Right kidney (tissue), 1 donor: ENCODE measurements around the gene AP2S1.
"Not testable (repeated sequence)": the region's sequence is repeated elsewhere in the genome, so short reads cannot be mapped to it uniquely, and the experiment has no call there.

Source experiments
- DNase-seq: peaks from one replicate; pipeline ENCODE4 v3.0.0-alpha.2; 2016

The AP2S1 gene

DNA sequence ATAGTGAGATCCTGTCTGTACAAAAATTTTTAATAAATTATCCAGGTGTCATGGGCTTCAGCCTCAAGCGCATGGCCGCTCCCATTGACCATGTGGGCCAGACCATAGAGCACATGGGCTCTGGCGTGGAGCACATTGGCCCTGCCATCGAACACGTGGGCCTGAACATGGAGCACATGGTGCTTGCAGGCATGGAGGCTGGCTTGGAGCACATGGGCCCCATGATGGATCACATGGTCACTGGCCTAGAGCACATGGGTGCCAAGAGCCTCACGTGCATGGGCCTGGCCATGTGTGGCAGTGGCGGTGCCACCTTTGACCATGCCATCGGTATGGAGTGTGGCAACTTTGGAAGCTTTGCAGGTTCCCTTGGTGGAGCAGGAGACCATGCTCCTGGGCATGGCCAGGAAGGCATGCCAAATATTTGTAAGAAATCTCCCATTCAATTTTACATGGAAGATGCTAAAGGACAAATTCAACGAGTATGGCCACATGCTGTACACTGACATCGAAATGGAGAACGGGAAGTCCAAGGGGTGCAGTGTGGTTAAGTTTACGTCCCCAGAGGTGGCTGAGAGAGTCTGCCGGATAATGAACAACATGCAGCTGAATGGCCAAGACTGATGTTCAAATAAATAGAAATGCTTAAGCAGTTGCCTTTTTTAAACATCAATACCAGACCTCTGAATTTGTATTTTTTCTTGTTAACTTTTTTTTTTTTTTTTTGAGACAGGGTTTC is 40.9 kb downstream of the AP2S1 start:
- no peak for DNase-seq

DNA sequence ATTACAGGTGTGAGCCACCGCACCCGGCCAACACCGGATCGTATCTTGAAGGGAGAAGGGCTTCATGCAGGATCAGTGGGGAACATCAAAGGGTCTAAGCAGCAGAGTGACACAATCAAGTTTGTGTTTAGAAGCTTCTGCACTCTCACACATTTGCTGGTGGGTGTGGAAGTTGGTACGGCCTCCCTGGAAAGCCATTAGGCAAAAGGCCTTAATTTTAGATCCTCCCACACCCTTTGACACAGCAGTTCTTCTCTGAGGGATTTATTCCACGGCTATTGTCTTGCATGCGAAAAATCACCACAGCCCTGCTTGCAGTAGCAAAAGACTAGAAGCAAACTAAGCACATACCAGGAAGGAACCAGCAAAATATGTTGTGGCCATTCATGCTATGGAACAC is 44.0 kb downstream of the AP2S1 start:
- no peak for DNase-seq

DNA sequence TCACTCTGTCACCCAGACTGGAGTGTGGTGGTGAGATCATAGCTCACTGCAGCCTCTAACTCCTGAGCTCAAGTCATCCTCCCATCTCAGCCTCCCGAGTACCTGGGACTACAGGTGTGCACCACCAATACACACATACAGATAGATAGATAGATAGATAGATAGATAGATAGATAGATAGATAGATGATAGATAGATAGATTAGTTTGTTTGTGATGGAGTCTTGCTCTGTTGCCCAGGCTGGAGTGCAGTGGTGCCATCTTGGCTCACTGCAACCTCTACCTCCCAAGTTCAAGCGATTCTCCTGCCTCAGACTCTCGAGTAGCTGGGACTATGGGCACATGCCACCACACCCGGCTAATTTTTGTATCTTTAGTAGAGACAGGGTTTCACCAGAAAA is 46.2 kb downstream of the AP2S1 start:
- not testable (repeated sequence) for DNase-seq

DNA sequence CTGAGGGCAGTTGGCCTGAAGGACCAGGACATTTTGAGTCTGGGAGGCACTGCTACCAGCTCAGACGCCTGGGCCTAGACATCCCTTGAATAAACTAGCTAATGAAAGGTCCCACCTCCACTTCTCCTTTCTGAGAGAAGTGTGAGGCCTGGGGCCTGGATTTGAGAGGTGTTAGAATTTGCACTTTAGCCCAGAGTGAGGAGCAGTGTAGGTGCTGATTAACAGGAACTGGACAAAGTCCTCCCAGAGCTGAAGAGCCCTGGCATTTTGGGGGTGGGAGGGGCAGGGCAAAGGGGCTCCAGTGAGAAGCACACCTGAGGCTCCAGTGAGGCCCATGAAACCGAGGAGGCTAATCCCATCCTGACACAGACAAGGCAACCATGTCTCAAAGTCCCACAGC is 47.1 kb downstream of the AP2S1 start:
- no peak for DNase-seq

DNA sequence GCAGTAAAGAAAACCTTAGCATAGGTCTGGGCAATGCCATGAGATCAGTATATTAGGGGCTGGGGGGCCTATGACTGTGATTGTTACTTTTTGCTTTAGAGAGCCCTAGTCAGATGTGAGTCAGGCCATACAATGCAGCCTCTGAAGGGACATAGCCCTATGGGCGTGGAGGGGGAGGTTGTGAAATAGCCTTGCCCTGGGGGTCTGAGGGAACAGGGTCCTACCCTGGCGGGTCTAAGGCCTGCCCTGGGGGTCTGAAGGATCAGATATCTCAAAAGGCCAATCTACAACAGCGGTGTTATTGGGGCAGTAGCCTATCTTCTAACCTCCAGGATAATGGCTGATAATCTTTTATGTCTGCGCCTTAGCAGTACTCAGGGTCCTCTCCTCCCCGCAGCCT is 48.5 kb downstream of the AP2S1 start:
- DNase-seq = no peak

DNA sequence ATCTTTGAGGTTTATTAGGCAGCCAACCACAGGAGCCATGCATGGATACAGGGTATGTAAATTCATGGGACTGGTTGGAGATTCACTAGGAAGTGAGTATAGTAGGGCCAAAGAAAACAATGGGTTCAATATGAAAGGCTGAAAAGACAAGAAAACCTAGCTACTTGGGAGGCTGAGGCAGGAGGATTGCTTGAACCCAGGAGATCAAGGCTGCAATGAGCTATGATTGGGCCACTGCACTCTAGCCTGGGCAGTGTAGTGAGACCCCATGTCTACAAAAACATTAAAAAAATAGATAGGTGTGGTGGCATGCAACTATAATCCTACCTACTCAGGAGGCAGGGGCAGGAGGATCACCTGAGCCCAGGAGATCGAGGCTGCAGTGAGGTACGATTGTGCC is 51.9 kb downstream of the AP2S1 start:
- DNase-seq = no peak

DNA sequence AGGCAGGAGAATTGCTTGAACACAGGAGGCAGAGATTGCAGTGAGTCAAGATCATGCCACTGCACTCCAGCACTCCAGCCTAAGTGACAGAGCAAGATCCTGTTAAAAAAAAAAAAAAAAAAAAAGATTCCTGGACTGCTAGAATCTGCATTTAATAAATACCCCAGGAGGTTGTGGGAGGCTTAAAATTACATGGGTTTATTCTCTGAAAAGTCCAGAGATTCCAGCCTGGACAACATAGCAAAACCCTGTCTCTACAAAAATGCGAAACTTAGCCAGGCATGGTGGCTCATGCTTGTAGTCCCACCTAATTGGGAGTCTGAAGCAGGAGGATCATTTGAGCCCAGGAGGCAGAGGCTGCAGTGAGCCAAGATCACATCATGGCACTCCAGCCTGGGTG is 52.8 kb downstream of the AP2S1 start:
- DNase-seq = no peak

DNA sequence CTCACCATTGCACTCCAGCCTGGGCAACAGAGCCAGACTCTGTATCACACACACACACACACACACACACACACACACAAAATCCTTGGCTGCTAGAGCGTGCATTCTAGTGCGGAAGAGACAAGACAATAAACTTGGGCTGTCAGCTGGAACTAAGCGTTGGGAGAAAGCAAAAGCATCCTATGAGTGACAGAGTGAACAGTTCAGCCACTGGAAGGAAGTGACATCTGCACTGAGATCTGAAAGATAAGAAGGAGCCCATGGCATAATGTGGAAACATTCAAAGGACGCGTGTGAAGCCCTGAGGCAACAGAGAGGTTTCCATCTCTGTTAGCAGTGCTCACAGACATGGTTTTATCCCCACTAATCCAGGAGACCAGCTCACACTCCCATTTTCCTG is 58.7 kb downstream of the AP2S1 start:
- DNase-seq = no peak

DNA sequence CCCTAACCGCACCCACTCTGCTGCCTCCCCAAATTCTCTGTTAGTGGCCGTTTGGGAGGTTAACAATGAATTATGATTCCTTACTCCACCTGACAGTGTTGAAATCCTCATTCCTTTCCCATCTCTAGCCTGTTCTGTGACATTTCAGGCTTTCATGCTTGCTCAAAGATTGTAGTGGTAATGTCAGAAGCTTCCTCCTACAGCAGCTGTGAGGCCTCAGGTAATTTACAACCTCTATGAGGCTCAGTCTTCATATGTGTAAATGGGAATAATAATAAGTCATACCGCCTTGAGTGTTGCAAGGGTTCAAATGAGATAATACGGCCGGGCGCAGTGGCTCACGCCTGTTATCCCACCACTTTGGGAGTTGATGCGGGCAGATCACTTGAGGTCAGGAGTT is 61.3 kb downstream of the AP2S1 start:
- DNase-seq = no peak

DNA sequence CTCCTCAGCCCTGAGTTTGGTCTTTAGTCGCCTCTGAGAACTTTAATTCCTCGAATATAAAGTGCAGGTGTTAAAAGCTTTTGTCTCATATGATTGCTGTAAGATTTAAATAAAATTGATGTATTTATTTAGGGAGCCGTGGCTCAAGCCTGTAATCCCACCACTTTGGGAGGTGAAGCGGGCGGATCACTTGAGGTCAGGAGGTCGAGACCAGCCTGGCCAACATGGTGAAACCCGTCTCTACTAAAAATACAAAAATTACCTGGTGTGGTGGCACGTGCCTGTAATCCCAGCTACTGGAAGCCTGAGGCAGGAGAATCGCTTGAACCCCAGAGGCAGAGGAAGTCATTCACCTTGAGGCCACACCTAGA is 61.7 kb downstream of the AP2S1 start:
- no peak for DNase-seq

DNA sequence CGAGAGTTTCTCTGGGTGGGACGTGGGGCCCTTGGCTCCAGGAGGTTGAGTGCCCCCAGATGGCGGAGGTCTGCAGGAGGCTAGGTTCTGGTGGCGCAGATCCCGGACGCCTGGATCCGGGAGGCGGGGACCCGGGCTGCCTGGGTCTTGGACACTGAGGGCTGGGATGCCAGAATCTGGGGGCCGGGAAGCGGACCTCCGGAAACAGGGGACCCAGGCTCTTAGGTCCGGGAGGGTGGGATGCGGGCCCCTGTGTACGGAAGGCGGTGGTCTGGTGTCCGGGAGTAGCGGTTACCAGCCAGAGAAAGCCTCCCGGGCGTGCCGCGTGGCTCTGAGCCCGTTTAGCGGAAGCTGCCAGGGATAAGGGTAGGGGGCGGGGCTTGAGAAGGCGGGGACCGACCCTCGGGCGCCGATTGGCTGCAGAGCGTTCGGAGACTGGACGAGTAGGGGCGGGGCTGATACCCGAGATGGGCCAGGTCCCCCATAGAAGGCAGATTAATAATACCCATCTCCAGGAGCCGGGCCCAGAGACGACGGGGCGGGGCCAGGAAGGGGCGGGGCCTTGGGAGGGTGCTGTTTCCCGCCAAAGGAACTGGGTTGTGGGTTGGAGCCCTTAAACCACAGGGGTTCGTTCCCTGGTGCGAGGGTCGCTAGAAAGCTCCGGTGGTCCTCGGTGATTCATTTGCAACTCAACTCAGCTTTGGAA is 62.2 kb downstream of the AP2S1 start, which contains the start of gene SLC1A5:
Gene SLC1A5 (minus strand): TSS at position 333 of the 706 bp plus-strand sequence. CDS start 629 bp downstream, outside the sequence.
- peak; percentile 84 for DNase-seq
